PC-9 (cell line): ENCODE measurements around the gene NAB2.

Experiments used
- CTCF ChIP-seq: fragments of 200-600 bp; sonication (generic); conservative IDR thresholded peaks from 2 replicates; pipeline ENCODE4 v1.6.1; 2017; ENCODE audit warnings: mixed run types, antibody characterized with exemption, mild to moderate bottlenecking, moderate library complexity
- EZH2 ChIP-seq: fragments of 200-600 bp; sonication (generic); IDR thresholded peaks from 2 replicates; pipeline ENCODE4 v1.8.0; 2017; ENCODE audit warnings: antibody characterized with exemption, low read depth

DNA sequence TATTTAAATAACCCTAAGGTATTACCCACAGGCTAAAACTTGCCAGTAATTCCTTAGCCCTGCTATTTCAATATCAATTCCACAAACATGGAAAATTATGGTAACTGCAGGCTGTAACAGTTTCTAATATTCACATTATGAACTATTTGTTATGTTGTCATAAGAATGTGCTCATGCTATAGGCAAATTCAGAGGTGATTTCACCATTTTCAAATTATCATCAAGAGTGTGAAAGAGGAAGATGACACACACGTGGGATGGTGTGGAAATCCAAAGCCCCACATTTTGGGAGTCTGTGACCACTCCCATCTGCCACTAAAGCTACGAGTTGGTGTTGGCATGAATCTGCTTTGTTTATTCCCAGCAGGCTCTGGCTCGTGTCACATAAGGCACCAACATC lies 33.1 kb upstream of the NAB2 start:
- TF ChIP-seq CTCF = no peak
- no peak for TF ChIP-seq EZH2
